ENCODE data around the gene COG5.
A peak's percentile ranks its signal among the peaks of the same experiment; 100 is the strongest.

COG5 gene

DNA sequence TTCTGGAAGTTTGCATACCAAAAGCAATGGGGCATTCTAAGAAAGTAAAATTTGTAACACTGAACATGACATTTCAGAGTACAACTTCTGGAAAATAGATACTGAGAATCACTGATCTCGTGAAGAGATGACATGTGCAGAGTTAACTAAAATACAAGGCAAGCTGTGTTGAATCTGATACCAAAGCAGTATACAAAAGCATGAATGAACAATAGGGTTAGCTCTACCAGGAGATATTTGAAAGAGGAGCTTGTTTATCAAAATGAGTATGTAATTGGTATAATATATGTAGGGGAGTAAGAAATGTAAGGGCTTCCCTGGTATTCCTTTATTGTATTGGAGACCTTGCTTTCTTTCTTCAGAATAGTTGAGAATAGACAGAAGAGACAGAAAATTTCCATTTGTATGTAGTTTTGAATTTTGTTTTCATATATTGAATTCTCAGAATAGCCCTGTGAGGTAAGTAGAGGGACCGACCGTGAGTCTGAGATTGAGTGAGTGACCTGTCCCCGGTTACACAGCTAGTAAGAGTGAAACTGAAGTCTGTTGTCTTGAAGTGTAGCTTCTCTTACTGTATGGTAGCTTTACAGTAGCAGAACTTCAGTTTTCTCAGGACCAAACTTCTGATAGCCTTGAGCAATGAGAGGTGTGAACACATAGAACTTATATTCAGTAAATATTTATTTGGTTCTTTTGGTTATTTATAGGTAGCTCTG is 389.9 kb downstream of the COG5 start:
- DNase-seq (ENCODE audit: low spot score), result no peak
- TF ChIP-seq, protein P1, sequence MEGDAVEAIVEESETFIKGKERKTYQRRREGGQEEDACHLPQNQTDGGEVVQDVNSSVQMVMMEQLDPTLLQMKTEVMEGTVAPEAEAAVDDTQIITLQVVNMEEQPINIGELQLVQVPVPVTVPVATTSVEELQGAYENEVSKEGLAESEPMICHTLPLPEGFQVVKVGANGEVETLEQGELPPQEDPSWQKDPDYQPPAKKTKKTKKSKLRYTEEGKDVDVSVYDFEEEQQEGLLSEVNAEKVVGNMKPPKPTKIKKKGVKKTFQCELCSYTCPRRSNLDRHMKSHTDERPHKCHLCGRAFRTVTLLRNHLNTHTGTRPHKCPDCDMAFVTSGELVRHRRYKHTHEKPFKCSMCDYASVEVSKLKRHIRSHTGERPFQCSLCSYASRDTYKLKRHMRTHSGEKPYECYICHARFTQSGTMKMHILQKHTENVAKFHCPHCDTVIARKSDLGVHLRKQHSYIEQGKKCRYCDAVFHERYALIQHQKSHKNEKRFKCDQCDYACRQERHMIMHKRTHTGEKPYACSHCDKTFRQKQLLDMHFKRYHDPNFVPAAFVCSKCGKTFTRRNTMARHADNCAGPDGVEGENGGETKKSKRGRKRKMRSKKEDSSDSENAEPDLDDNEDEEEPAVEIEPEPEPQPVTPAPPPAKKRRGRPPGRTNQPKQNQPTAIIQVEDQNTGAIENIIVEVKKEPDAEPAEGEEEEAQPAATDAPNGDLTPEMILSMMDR (IDR thresholded peaks at IDR 0.05), result no peak
- no peak overlapping the region for H3K4me3 ChIP-seq
- H3K27ac ChIP-seq, result no peak overlapping the region

GRCh38 chr7:107173191-107173590 is 390.5 kb downstream of the COG5 start:
- Histone ChIP-seq H3K4me3 (no peak overlapping the region), H3K27ac (no peak overlapping the region)
- DNase-seq (ENCODE audit: low spot score), result no peak
- TF ChIP-seq, protein P1 (IDR thresholded peaks at IDR 0.05), result no peak

DNA sequence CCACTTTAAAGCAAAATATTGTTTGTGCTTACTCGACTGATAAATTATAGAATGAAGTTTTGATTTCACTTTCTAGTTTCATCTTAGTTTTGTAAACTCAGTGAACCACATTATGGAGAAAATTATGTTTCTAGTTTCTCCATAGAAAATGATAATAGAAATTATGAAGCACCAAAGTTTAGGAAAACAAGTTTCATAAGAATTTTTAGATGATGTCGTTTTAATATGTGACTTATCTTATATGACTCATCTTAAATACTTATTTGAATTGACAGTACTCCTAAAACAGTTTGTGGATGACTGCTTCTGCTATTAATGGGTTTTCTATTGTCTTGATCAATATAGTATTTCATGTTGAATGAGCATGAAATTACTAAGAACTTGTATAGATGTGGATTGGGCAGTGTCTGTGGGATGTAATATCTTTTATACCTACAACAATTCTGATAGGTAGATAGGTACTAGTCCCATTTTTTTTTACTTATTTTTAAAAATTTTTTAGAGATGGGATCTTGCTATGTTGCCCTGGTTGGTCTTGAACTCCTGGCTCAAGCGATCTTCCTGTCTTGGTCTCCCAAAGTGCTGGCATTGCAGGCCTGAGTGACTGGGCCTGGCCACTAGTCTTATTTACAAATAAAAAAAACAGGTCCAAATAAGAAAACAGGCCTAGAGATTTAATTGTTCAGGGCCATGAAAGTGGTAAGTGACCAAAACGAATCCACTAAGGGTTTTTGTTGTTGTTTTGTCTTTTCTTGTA is 391.3 kb downstream of the COG5 start:
- Histone ChIP-seq H3K27ac (no peak overlapping the region), H3K4me3 (no peak overlapping the region)
- no peak for DNase-seq (ENCODE audit: low spot score)
- TF ChIP-seq, protein P1 (IDR thresholded peaks at IDR 0.05), result no peak

DNA sequence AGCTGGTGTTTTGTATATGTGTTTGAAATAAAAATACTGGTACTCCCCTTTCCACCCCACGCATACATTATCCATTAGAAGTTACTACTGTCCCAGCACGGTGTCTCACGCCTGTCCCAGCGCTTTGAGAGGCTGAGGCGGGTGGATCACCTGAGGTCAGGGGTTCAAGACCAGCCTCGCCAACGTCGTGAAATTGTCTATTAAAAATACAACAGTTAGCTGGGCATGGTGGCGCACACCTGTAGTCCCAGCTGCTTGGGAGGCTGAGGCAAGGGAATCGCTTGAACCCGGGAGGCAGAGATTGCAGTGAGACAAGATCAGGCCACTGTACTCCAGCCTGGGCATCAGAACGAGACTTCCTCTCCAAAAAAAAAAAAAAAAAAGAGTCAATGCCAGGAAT is 392.2 kb downstream of the COG5 start:
- DNase-seq (ENCODE audit: low spot score), result no peak
- TF ChIP-seq, protein P1 (IDR thresholded peaks at IDR 0.05), result no peak
- H3K27ac ChIP-seq, result peak overlapping the region in 1 of 2 donors; percentile 23
- H3K4me3 ChIP-seq, result no peak overlapping the region

DNA sequence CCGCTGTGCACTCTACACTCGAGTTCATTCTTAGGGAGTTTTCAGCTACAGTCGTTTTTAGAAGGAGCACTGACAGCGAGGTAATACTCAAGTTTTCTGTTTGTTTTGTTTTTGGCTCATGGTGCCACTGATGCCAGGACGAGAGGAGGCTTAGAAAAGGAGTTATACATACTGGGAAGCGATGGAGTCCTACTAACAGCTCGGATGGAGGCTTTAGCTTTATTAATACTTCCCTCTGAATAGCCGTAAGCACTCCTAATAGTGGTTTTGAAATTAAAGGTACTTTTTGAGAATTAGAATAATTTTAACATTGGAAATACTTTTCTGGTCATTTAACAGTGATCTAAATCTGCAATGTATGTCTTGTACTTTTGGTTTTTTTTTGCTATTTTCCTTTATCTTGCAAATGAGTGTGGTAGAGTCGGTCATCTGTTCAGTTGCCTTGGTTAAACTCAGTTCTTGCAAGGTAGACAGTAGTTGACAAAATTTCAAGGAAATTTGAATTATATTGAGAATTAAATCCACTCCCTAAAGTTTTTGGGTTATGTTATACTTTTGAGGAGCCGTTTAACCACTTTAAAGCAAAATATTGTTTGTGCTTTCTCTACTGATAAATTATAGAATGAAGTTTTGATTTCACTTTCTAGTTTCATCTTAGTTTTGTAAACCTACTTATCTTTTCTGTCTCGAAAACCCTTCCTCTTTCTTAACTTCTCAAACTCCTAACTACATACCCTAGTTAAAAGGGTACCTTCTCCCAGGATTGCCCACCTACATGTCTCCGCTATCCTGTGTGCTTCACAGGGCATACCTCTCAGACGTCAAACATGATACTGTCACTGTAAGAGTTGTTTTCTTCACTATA is 393.4 kb downstream of the COG5 start:
- DNase-seq (ENCODE audit: low spot score), result no peak
- Histone ChIP-seq H3K4me3 (peak overlapping the region; percentile 98), H3K27ac (peak overlapping the region; percentile 100)
- TF ChIP-seq, protein P1 (IDR thresholded peaks at IDR 0.05), result no peak

DNA sequence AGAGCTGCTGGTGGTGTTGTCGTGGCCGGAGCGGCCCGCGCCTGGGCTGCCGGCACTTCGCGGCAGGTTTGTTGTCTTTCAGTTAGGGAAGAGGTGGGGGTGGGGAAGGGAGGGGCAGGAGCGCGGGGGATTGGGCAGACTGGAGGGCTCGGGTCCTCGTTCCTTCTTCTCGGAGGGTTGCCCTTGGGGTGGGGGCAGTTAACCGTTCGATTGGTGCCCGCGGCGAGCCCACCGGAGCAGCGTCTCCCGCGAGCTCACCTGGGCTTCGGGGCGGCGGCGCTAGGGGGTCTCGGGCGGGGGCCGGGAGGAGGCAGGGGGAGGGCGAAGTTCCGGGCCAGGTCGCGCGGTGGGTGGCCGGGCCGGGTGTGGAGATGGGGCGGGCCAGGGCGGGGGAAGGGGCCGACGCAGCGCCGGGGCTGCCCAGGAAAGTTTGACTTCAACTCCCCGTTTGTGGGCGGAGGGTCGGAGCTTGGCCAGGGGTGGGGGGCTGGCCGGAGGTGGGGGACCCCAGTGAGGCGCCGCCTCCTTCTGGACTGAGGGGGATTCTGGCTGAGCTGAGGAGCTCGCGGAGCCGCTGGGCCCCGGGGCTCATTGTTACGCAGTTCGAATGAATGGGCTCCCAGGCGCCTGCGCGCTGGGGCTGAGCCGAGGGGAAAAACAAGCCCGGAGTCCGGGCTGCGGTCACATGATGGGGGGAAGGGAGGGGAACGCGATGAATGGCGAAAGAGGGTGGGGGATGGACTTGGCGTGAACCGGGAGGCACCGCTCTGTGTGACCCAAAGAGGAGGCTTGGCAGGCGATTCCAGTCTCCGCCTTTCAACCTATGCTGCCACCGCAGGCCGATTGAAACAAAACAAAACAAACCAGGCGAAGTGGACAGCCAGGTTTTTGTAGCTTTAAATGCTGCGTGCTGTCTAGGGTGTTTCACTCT is 394.3 kb downstream of the COG5 start:
- TF ChIP-seq, protein P1 (IDR thresholded peaks at IDR 0.05), result no peak
- peak; percentile 99 for DNase-seq (ENCODE audit: low spot score)
- Histone ChIP-seq H3K4me3 (peak overlapping the region; percentile 98), H3K27ac (peak overlapping the region; percentile 100)

Measured in coronary artery (tissue), 2 donors.